Rectal smooth muscle tissue (tissue), 1 donor: ENCODE results near the gene ALG12.

Experiments used
- H3K27ac ChIP-seq: one replicate; pipeline ENCODE4 v1.7.0; 2013; ENCODE audit warnings: low read depth, low read length, inconsistent platforms
- H3K27me3 ChIP-seq: one replicate; pipeline ENCODE4 v1.7.0; 2013; ENCODE audit warnings: low read length; ENCODE audit not compliant: control insufficient read depth, insufficient read depth
- H3K36me3 ChIP-seq: one replicate; pipeline ENCODE4 v1.7.0; 2013; ENCODE audit warnings: low read length; ENCODE audit not compliant: control insufficient read depth, insufficient read depth
- H3K4me1 ChIP-seq: one replicate; pipeline ENCODE4 v1.7.0; 2013; ENCODE audit warnings: low read length; ENCODE audit not compliant: control insufficient read depth, insufficient read depth
- H3K4me3 ChIP-seq: one replicate; pipeline ENCODE4 v1.7.0; 2013; ENCODE audit warnings: low read length
- H3K9ac ChIP-seq: one replicate; pipeline ENCODE4 v1.7.0; 2013; ENCODE audit warnings: low read length

Gene ALG12

DNA sequence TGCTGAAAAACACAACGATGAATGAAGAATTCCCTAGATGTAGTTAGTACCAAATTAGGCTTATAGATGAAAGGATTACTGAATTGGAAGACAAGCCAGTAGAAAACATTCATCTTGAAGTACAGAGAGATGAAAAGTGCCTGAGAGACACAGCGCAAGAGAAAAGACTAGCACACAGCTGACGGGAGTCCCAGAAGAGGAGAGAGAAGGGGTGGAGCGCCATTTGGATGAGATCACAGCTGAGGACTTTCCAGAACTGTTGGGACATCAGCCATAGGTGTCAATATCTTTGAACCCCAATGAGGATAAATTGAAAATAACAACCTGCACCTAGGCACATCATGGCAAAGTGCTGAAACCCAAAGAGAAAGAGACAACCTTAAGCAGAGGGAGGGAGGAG, 25.2 kb downstream of the ALG12 start:
- Histone ChIP-seq H3K36me3 (peaks cover 3% of the 10 kb centered on the region), H3K4me3 (no peak overlapping the region), H3K27ac (no peak overlapping the region)

DNA sequence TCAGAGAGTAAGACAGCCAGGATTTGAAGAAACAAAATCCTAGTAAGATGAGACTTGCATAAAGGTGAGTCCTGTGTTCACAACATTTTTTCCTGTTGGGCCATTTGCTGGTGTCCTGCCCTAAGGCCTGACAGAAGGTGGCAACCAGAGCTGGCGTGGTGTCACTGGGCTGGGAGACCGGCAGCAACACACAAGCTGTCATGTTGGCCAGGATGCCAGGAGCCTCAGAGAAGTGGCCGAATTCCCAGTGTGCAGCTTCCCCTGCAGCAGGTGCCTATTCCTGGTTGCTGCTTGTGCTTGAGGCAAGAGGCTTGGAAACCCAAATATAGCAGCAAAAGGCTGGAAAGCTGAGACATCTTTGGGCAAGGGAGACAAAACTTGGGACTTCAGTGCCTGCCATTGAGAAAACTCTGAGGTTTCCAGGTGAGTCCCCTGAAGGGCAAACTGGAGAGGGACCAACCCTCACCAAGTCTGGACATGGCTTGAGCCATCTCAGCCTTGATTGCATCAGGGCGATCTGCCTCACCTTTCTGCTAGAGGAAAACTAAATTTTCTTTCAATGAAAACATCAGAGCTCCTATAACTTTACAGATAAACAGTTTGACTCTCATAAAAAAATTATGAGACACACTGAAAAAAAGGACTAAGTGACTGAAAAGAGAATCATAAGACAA, 25.9 kb downstream of the ALG12 start:
- H3K4me3 ChIP-seq = no peak overlapping the region
- no peaks in the 10 kb centered on the region for H3K4me1 ChIP-seq
- H3K36me3 ChIP-seq = peaks cover 3% of the 10 kb centered on the region
- no peaks in the 10 kb centered on the region for H3K27me3 ChIP-seq
- no peak overlapping the region for H3K27ac ChIP-seq
- H3K9ac ChIP-seq = no peak overlapping the region

More for the DNA sequence above, 25.2 kb downstream of the ALG12 start:
- Histone ChIP-seq H3K9ac (no peak overlapping the region), H3K4me1 (no peaks in the 10 kb centered on the region), H3K27me3 (no peaks in the 10 kb centered on the region)

GRCh38 chr22:49889071-49889470, 29.2 kb downstream of the ALG12 start:
- no peaks in the 10 kb centered on the region for H3K27me3 ChIP-seq
- H3K36me3 ChIP-seq = peaks cover 13% of the 10 kb centered on the region
- H3K4me3 ChIP-seq = no peak overlapping the region
- H3K4me1 ChIP-seq = no peaks in the 10 kb centered on the region
- H3K27ac ChIP-seq = no peak overlapping the region
- no peak overlapping the region for H3K9ac ChIP-seq

DNA sequence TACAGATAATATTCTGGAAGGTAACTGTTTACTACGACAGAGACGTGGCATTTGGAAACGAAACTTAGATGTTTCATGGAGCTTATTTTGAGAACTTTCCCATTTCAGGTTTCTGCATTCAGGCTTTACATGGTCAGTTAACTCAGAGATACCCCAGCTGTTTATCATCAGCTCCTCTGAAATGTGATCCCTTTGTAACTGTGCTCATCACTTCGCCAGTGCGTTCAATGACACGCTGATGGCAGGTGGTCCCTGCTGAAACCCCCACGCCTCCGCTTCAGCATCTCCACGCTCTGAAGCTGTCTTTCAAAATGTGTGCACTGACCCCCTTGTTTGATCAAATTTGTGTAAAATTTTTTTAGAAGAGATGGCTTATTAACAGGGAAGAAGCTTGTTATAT, 30.5 kb downstream of the ALG12 start:
- Histone ChIP-seq H3K27me3 (no peaks in the 10 kb centered on the region), H3K36me3 (peaks cover 15% of the 10 kb centered on the region), H3K9ac (no peak overlapping the region), H3K27ac (no peak overlapping the region), H3K4me3 (no peak overlapping the region), H3K4me1 (no peaks in the 10 kb centered on the region)

GRCh38 chr22:49887064-49887451, 31.2 kb downstream of the ALG12 start:
- H3K27ac ChIP-seq = no peak overlapping the region
- H3K27me3 ChIP-seq = no peaks in the 10 kb centered on the region
- H3K36me3 ChIP-seq = peaks cover 15% of the 10 kb centered on the region
- no peaks in the 10 kb centered on the region for H3K4me1 ChIP-seq
- no peak overlapping the region for H3K9ac ChIP-seq
- no peak overlapping the region for H3K4me3 ChIP-seq

DNA sequence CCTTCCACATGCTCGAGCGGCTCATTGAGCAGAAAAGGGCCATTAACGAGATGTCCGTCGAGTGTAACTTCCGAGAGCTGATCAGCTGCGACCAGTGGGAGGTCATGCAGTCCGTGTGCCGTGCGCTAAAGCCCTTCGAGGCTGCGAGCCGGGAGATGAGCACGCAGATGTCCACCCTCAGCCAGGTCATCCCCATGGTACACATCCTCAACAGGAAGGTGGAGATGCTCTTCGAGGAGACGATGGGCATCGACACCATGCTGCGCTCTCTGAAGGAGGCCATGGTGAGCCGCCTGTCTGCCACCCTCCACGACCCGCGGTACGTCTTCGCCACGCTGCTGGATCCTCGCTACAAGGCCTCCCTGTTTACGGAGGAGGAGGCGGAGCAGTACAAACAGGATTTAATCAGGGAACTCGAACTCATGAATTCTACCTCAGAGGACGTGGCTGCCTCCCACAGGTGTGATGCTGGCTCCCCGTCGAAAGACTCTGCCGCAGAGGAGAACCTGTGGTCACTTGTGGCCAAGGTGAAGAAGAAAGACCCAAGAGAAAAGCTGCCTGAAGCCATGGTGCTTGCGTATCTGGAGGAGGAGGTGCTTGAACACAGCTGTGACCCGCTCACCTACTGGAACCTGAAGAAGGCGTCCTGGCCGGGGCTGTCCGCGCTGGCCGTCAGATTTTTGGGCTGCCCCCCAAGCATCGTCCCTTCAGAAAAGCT, 31.7 kb downstream of the ALG12 start:
- Histone ChIP-seq H3K4me1 (no peaks in the 10 kb centered on the region), H3K27ac (no peak overlapping the region), H3K4me3 (no peak overlapping the region), H3K9ac (no peak overlapping the region), H3K27me3 (no peaks in the 10 kb centered on the region), H3K36me3 (peaks cover 15% of the 10 kb centered on the region)

GRCh38 chr22:49885881-49886280, 32.4 kb downstream of the ALG12 start:
- Histone ChIP-seq H3K4me3 (no peak overlapping the region), H3K27ac (no peak overlapping the region), H3K27me3 (no peaks in the 10 kb centered on the region), H3K36me3 (peaks cover 15% of the 10 kb centered on the region), H3K4me1 (no peaks in the 10 kb centered on the region), H3K9ac (no peak overlapping the region)

DNA sequence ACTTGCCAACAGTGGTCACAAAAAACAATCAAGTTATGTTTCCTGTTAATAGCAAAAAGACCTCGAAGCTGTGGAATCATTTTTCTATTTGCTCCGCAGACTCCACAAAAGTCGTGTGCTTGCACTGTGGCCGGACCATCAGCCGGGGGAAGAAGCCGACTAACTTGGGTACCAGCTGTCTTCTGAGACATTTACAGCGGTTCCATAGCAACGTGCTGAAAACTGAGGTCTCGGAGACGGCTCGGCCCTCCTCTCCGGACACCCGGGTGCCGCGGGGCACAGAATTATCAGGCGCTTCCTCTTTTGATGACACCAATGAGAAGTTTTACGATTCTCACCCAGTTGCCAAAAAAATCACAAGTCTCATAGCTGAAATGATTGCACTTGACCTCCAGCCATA, 33.0 kb downstream of the ALG12 start:
- peaks cover 15% of the 10 kb centered on the region for H3K36me3 ChIP-seq

GRCh38 chr22:49884503-49885260, 33.6 kb downstream of the ALG12 start:
- no peak overlapping the region for H3K27ac ChIP-seq

More for the DNA sequence above, 33.0 kb downstream of the ALG12 start:
- Histone ChIP-seq H3K9ac (no peak overlapping the region), H3K4me3 (no peak overlapping the region), H3K4me1 (no peaks in the 10 kb centered on the region), H3K27ac (no peak overlapping the region), H3K27me3 (no peaks in the 10 kb centered on the region)

DNA sequence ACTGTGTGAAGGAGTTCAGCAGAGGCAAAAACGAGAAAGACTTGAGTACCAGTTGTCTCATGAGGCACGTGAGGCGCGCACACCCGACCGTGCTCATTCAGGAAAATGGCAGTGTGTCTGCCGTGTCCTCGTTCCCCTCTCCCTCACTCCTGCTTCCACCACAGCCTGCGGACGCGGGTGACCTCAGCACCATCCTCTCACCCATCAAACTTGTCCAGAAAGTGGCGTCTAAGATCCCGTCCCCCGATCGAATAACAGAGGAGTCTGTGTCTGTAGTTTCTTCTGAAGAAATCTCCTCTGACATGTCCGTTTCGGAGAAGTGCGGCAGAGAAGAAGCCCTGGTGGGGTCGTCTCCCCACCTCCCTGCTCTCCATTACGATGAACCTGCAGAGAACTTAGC, 34.2 kb downstream of the ALG12 start:
- Histone ChIP-seq H3K4me1 (no peaks in the 10 kb centered on the region), H3K9ac (no peak overlapping the region), H3K36me3 (peaks cover 15% of the 10 kb centered on the region), H3K27me3 (no peaks in the 10 kb centered on the region), H3K27ac (no peak overlapping the region), H3K4me3 (no peak overlapping the region)

More at GRCh38 chr22:49884503-49885260, 33.6 kb downstream of the ALG12 start:
- H3K9ac ChIP-seq = no peak overlapping the region
- no peaks in the 10 kb centered on the region for H3K27me3 ChIP-seq
- peaks cover 15% of the 10 kb centered on the region for H3K36me3 ChIP-seq
- no peaks in the 10 kb centered on the region for H3K4me1 ChIP-seq
- no peak overlapping the region for H3K4me3 ChIP-seq

DNA sequence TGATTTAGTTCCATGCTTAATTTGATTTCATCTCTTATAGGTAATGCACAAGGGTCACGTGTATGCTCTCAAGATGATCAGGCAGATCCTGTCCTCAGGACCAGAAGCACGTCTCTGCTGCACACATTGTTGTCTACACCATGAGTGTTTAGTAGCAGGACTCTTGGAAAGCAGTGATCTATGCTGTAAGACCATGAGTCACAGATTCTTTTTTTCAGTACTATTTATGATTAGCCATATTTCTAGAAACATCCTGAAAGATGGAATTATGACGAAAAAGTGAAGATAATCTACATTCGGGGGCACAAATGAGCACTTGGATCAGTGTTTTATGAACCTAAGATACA, 35.0 kb downstream of the ALG12 start:
- H3K4me1 ChIP-seq = no peaks in the 10 kb centered on the region
- H3K27me3 ChIP-seq = no peaks in the 10 kb centered on the region
- H3K36me3 ChIP-seq = peaks cover 15% of the 10 kb centered on the region
- H3K27ac ChIP-seq = no peak overlapping the region
- H3K9ac ChIP-seq = no peak overlapping the region
- H3K4me3 ChIP-seq = no peak overlapping the region

DNA sequence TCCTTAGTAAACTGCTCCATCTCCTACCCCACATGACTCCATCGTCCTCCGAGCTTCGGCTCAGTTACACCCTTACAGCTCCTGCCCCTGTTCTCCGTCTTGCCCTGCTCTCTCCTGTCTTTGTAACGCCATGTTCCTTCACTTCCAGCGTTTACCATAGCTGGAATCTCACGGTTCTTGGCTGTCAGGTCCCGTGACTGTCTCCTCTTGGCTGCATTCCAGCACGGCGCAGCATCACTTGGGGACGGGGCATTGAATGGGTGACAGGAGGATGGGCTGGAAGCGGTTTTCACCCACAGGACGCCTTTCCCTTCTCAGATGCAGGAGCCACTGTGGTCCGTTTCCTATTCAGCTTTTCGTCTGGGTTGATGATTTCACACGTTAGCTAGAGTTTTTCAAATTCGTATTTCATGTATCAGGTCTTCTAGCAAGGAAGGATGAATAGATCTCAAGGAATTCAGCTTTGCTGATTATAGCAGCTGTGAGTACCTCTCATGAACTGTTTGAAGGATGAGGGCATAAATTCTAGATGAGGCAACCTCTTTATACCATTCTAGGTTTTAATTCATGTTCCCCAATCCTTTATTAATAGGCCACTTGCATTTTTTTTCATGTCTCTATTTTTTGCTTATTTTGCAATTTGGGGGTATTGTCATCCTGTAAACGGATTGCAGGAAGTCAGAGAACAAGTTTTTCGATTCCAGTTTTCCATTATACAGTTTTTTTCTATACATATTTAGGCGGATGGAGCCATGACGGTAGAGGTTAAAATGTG, 35.5 kb downstream of the ALG12 start:
- no peaks in the 10 kb centered on the region for H3K4me1 ChIP-seq
- H3K9ac ChIP-seq = no peak overlapping the region
- no peaks in the 10 kb centered on the region for H3K27me3 ChIP-seq

More for the DNA sequence above, 35.5 kb downstream of the ALG12 start:
- Histone ChIP-seq H3K4me3 (no peak overlapping the region), H3K27ac (no peak overlapping the region), H3K36me3 (peaks cover 15% of the 10 kb centered on the region)
